ENCODE data around the gene PLCH1.

DNA sequence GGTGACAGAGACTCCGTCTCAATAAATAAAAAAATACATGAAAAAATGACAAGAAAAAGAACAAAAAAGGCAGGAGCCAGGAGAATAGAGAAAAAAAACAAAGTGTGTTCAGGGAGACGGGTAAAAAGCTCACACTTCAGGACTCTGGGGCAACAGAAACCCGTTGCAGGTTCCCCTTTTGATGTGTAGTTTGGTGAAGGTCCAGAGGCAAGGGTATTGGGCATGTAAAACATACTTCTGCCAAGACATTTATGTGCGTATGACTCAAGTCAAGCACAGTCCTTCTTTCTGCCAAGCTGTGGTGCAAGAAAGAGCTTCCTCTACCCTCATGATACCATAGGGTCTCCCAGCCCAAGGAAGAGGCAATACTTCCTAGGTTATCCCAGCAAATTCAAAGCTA lies 418.0 kb downstream of the PLCH1 start:
- TF ChIP-seq TAF1 (IDR thresholded peaks at IDR 0.05; ENCODE audit: borderline replicate concordance, insufficient read depth, low read length) (no peak), FOXP2 (optimal IDR thresholded peaks at IDR 0.05; ENCODE audit: borderline replicate concordance, extremely low read depth, extremely low read length, insufficient read depth) (no peak), POLR2AphosphoS5 (IDR thresholded peaks at IDR 0.05; ENCODE audit: low read depth, low read length) (no peak)
- TF ChIP-seq, protein P1, sequence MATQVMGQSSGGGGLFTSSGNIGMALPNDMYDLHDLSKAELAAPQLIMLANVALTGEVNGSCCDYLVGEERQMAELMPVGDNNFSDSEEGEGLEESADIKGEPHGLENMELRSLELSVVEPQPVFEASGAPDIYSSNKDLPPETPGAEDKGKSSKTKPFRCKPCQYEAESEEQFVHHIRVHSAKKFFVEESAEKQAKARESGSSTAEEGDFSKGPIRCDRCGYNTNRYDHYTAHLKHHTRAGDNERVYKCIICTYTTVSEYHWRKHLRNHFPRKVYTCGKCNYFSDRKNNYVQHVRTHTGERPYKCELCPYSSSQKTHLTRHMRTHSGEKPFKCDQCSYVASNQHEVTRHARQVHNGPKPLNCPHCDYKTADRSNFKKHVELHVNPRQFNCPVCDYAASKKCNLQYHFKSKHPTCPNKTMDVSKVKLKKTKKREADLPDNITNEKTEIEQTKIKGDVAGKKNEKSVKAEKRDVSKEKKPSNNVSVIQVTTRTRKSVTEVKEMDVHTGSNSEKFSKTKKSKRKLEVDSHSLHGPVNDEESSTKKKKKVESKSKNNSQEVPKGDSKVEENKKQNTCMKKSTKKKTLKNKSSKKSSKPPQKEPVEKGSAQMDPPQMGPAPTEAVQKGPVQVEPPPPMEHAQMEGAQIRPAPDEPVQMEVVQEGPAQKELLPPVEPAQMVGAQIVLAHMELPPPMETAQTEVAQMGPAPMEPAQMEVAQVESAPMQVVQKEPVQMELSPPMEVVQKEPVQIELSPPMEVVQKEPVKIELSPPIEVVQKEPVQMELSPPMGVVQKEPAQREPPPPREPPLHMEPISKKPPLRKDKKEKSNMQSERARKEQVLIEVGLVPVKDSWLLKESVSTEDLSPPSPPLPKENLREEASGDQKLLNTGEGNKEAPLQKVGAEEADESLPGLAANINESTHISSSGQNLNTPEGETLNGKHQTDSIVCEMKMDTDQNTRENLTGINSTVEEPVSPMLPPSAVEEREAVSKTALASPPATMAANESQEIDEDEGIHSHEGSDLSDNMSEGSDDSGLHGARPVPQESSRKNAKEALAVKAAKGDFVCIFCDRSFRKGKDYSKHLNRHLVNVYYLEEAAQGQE (IDR thresholded peaks at IDR 0.05; ENCODE audit: insufficient read depth in 1 of 2, low read depth in 2 of 2, low read length in 2 of 2) = no peak
